SU-DHL-6 (cell line): ENCODE results near the gene MLN.

Source experiments
- EZH2phosphoT487 ChIP-seq: fragments of 200-600 bp; sonication (generic), shearing (Covaris generic); conservative IDR thresholded peaks from 2 replicates; pipeline ENCODE4 v1.6.1; 2018; ENCODE audit warnings: mild to moderate bottlenecking, antibody characterized with exemption, low read length, moderate library complexity, mixed read lengths
- TF ChIP-seq, protein P1 (sequence below): fragments of 200-600 bp; sonication (generic); IDR thresholded peaks from one replicate; pipeline ENCODE4 v1.5.1; 2017; ENCODE audit warnings: antibody characterized with exemption, mild to moderate bottlenecking, low read length, moderate library complexity; ENCODE audit not compliant: insufficient read depth, poor library complexity, severe bottlenecking

DNA sequence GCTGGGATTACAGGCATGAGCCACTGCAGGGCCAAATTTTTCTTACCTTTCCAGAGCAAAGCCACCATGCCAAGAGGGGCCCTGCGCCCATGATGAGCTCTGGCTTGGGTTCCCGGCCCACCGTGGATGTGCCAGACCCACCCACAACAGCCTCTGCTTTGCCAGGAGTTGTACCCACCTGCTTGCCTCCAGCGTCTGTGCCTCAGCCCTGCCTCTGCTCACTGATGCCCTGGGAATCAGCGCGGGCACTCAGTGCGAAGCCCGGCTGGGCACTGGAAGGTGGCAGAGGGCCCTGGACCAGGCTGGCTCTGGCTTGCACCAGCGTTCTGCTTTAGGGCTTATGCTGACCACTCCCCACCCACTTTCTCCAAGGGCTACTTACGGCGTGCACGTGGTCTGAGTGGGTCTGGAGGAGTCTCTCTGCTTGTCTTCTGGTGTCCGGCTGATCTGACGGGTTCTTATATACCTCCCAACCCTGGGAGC is at the start of gene MLN:
- TF ChIP-seq, protein P1, sequence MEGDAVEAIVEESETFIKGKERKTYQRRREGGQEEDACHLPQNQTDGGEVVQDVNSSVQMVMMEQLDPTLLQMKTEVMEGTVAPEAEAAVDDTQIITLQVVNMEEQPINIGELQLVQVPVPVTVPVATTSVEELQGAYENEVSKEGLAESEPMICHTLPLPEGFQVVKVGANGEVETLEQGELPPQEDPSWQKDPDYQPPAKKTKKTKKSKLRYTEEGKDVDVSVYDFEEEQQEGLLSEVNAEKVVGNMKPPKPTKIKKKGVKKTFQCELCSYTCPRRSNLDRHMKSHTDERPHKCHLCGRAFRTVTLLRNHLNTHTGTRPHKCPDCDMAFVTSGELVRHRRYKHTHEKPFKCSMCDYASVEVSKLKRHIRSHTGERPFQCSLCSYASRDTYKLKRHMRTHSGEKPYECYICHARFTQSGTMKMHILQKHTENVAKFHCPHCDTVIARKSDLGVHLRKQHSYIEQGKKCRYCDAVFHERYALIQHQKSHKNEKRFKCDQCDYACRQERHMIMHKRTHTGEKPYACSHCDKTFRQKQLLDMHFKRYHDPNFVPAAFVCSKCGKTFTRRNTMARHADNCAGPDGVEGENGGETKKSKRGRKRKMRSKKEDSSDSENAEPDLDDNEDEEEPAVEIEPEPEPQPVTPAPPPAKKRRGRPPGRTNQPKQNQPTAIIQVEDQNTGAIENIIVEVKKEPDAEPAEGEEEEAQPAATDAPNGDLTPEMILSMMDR = no peak
- no peak for TF ChIP-seq EZH2phosphoT487
